ENCODE measurements around the gene TCF4.

GRCh38 chr18:55214534-55214933 is 373.5 kb downstream of the TCF4 start:
- TF ChIP-seq CTCF (IDR thresholded peaks at IDR 0.05) (no peak), POLR2A (IDR thresholded peaks at IDR 0.05) (no peak)
